AG04450 (cell line): Measurements from ENCODE around the gene ZNF644. TPM values are rescaled to one million over a fixed set of nuclear protein-coding genes. Genes with fewer than 3 reads are reported as not detected.

Source experiments
- CTCF ChIA-PET: fragments of 300-600, 350-600 bp; formaldehyde crosslinking; extraction: SDS; loops from one replicate; lab custom pipeline; 2022; ENCODE audit warnings: antibody characterized with exemption, inconsistent platforms; lab: Charles Lee
- POLR2A ChIA-PET: fragments of 350-600 bp; formaldehyde crosslinking; extraction: SDS; loops from one replicate; lab custom pipeline; 2021; ENCODE audit warnings: antibody characterized with exemption, inconsistent platforms; lab: Yijun Ruan, JAX
- DNase-seq: peaks from one replicate; pipeline ENCODE4 v3.0.0-alpha.2; 2011; ENCODE audit warnings: low read depth, low spot score
- H3K27ac ChIP-seq: one replicate; pipeline ENCODE4 v1.5.1; 2012; ENCODE audit warnings: low read depth, low read length, control low read depth
- H3K27me3 ChIP-seq: one replicate; pipeline ENCODE4 v1.6.0; 2012; ENCODE audit warnings: low read length; ENCODE audit not compliant: control insufficient read depth, insufficient read depth
- H3K4me3 ChIP-seq: 2 replicates; pipeline ENCODE4 v1.5.1; 2011; ENCODE audit warnings: mild to moderate bottlenecking, low read depth, low read length, control low read depth
- H3K9me3 ChIP-seq: 2 replicates; pipeline ENCODE4 v1.5.1; 2012; ENCODE audit warnings: low read length; ENCODE audit not compliant: control insufficient read depth, insufficient read depth
- CTCF ChIP-seq: IDR thresholded peaks from 2 replicates; pipeline ENCODE4 v1.5.1; 2011; ENCODE audit warnings: low read depth, low read length, control low read depth, inconsistent platforms
- polyA plus RNA-seq: library from polyadenylated mRNA; depleted of rRNA; stranded (reverse); fragments of >200 nt; gene quantifications from 2 replicates; pipeline ENCODE4 v1.2.3, GENCODE V29; 2011

ZNF644 gene
- polyA plus RNA-seq, 1 experiment = 27.5 TPM

GRCh38 chr1:90990779-90991178 lies 31.1 kb downstream of the ZNF644 start:
- H3K9me3 ChIP-seq = no peaks in the 10 kb centered on the region; the same call in 1 of the 2 replicates
- no peak for DNase-seq
- no peak for TF ChIP-seq CTCF
- H3K27ac ChIP-seq = no peak overlapping the region
- ChIA-PET POLR2A (no interaction called here), CTCF (no interaction called here)
- H3K27me3 ChIP-seq = no peaks in the 10 kb centered on the region
- no peak overlapping the region for H3K4me3 ChIP-seq

- H3K27me3 ChIP-seq = no peaks in the 10 kb centered on the region
- DNase-seq = no peak
- no peak for TF ChIP-seq CTCF
- H3K4me3 ChIP-seq = no peak overlapping the region
- H3K9me3 ChIP-seq = no peaks in the 10 kb centered on the region; the same call in 1 of the 2 replicates
- no peak overlapping the region for H3K27ac ChIP-seq
- CTCF ChIA-PET = no interaction called here
- POLR2A ChIA-PET = no interaction called here
These were observed 31.8 kb downstream of the ZNF644 start for GRCh38 chr1:90989990-90990389.

GRCh38 chr1:90989302-90989701 lies 32.5 kb downstream of the ZNF644 start:
- POLR2A ChIA-PET = no interaction called here
- CTCF ChIA-PET = no interaction called here
- H3K27me3 ChIP-seq = no peaks in the 10 kb centered on the region
- no peak for DNase-seq
- no peaks in the 10 kb centered on the region; the same call in 1 of the 2 replicates for H3K9me3 ChIP-seq
- TF ChIP-seq CTCF = no peak
- no peak overlapping the region for H3K27ac ChIP-seq
- no peak overlapping the region for H3K4me3 ChIP-seq

- no peak for TF ChIP-seq CTCF
- H3K27ac ChIP-seq = no peak overlapping the region
- POLR2A ChIA-PET = no interaction called here
- no peak for DNase-seq
- CTCF ChIA-PET = no interaction called here
- H3K4me3 ChIP-seq = no peak overlapping the region
- no peaks in the 10 kb centered on the region; the same call in 1 of the 2 replicates for H3K9me3 ChIP-seq
- no peaks in the 10 kb centered on the region for H3K27me3 ChIP-seq
These were observed 34.0 kb downstream of the ZNF644 start for GRCh38 chr1:90987841-90988240.

- Histone ChIP-seq H3K4me3 (no peak overlapping the region), H3K9me3 (no peaks in the 10 kb centered on the region; the same call in 1 of the 2 replicates), H3K27ac (no peak overlapping the region), H3K27me3 (no peaks in the 10 kb centered on the region)
- ChIA-PET CTCF (interaction anchor here (0.6 kb wide), 1 partner anchor 993 kb away, joined by 10 read pairs; no protein-coding TSS in a partner anchor), POLR2A (no interaction called here)
- DNase-seq = no peak
- no peak for TF ChIP-seq CTCF
These were observed 34.9 kb downstream of the ZNF644 start for GRCh38 chr1:90986953-90987352.
